GM11168 (cell line): Measurements from ENCODE around the gene HDAC10.

ENCODE experiments used
- in situ Hi-C: fragments of 300-500 bp; cut with MboI; formaldehyde crosslinking; loops from one replicate; pipeline ENCODE4 v1.12.0; 2022; ENCODE audit warnings: low sequenced_read_pairs; ENCODE audit not compliant: unreplicated experiment

The HDAC10 gene

DNA sequence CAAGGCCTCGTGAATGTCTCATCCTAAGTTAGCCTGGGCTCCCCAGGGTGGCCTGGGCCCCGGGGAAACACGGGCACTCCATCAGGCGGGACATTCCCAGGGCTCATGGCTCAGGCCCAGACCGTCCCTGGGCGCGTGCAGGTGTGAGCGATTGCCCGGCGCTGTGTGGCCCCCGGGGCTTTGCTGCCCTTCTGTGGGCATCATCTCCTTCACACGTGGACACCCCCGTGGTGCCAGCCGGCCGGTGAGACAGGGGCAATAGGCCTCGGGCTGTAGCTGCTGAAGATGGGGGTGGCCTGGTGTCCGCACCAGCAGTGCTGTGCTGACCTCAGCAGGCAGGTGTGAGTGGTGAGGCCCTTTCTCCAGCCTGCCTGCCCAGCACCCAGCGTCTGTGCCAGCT, 54.8 kb downstream of the HDAC10 start:
- in situ Hi-C loops: no loop called here
